PFSK-1 (cell line): ENCODE measurements around the gene PPP1CB.

Source experiments
- POLR2AphosphoS5 ChIP-seq: IDR thresholded peaks from 2 replicates; pipeline ENCODE4 v1.6.1; 2012; ENCODE audit warnings: low read depth, mild to moderate bottlenecking, control low read depth, low read length, moderate library complexity
- SIN3A ChIP-seq: IDR thresholded peaks from 2 replicates; pipeline ENCODE4 v1.6.1; 2012; ENCODE audit warnings: mild to moderate bottlenecking, low read length, moderate library complexity, borderline replicate concordance; ENCODE audit not compliant: insufficient read depth

DNA sequence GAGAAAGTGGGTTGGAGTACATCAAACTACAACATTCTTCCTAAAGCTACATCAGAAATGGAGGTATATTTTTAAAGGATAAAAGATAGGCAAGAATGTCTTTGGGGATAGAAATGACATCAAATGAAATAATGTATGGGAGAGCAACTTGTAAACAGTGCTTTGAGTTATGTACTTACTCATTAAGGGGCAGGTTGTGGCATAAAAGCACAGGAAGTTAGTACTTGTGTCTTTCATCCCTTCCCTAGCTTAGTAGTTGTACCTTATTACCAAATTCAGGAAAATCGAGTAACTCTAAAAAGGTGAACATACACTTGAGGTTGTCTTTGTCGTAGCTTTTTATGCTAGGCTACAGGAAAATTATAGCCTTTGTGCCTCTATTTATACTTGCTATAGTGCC, 28.9 kb downstream of the PPP1CB start:
- TF ChIP-seq POLR2AphosphoS5: no peak
- TF ChIP-seq SIN3A: no peak
